ENCODE results near the gene PRDM9.

DNA sequence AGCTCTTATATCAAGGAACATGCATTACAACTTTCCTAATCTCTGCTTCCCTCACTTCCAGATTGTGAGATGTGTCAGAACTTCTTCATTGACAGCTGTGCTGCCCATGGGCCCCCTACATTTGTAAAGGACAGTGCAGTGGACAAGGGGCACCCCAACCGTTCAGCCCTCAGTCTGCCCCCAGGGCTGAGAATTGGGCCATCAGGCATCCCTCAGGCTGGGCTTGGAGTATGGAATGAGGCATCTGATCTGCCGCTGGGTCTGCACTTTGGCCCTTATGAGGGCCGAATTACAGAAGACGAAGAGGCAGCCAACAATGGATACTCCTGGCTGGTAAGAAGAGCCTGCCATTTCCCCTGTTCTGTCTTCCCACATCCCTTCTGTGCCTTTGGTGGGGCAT lies 15.1 kb downstream of the PRDM9 start:
- TF ChIP-seq, protein P1, sequence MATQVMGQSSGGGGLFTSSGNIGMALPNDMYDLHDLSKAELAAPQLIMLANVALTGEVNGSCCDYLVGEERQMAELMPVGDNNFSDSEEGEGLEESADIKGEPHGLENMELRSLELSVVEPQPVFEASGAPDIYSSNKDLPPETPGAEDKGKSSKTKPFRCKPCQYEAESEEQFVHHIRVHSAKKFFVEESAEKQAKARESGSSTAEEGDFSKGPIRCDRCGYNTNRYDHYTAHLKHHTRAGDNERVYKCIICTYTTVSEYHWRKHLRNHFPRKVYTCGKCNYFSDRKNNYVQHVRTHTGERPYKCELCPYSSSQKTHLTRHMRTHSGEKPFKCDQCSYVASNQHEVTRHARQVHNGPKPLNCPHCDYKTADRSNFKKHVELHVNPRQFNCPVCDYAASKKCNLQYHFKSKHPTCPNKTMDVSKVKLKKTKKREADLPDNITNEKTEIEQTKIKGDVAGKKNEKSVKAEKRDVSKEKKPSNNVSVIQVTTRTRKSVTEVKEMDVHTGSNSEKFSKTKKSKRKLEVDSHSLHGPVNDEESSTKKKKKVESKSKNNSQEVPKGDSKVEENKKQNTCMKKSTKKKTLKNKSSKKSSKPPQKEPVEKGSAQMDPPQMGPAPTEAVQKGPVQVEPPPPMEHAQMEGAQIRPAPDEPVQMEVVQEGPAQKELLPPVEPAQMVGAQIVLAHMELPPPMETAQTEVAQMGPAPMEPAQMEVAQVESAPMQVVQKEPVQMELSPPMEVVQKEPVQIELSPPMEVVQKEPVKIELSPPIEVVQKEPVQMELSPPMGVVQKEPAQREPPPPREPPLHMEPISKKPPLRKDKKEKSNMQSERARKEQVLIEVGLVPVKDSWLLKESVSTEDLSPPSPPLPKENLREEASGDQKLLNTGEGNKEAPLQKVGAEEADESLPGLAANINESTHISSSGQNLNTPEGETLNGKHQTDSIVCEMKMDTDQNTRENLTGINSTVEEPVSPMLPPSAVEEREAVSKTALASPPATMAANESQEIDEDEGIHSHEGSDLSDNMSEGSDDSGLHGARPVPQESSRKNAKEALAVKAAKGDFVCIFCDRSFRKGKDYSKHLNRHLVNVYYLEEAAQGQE (IDR thresholded peaks at IDR 0.05; ENCODE audit: insufficient read depth in 1 of 2, low read depth in 2 of 2, low read length in 1 of 2): no peak
- TF ChIP-seq, protein P2, sequence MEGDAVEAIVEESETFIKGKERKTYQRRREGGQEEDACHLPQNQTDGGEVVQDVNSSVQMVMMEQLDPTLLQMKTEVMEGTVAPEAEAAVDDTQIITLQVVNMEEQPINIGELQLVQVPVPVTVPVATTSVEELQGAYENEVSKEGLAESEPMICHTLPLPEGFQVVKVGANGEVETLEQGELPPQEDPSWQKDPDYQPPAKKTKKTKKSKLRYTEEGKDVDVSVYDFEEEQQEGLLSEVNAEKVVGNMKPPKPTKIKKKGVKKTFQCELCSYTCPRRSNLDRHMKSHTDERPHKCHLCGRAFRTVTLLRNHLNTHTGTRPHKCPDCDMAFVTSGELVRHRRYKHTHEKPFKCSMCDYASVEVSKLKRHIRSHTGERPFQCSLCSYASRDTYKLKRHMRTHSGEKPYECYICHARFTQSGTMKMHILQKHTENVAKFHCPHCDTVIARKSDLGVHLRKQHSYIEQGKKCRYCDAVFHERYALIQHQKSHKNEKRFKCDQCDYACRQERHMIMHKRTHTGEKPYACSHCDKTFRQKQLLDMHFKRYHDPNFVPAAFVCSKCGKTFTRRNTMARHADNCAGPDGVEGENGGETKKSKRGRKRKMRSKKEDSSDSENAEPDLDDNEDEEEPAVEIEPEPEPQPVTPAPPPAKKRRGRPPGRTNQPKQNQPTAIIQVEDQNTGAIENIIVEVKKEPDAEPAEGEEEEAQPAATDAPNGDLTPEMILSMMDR (IDR thresholded peaks at IDR 0.05): no peak
- TF ChIP-seq POLR2AphosphoS5 (IDR thresholded peaks at IDR 0.05; ENCODE audit: low read depth, low read length) (no peak), SIN3A (IDR thresholded peaks at IDR 0.05; ENCODE audit: borderline replicate concordance, insufficient read depth, low read depth, low read length) (no peak)
